Activated CD4-positive, CD25-positive, alpha-beta regulatory T cell treated with anti-CD3 and anti-CD28 coated beads, Interleukin-2, amount 50 U/mL, for 72 hours (primary cell): ENCODE measurements around the gene PRKN.

Source experiments
- DNase-seq: peaks from one replicate; pipeline ENCODE4 v3.0.0; 2021

The PRKN gene

GRCh38 chr6:161414707-161415106 is 1312.9 kb downstream of the PRKN start:
- no peak for DNase-seq

DNA sequence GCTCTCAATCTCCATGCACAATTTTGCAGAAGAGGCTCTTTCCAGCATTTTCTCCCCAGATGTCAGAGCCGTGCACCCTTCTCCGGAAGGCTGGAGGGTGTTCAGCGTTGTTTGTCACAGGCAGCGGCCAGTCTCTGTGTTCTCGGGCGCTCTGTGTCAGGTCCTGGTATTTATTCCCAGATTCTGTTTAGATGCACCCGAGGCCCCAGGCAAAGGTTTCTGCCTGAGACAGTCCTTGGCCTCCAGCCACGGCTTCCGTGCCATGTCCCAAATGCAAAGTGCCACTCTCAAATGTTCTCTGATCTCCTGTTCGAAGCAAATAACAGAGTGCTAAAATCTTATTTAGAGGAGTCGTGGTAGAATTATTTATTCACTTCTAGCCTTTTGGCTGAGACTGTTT is 1313.4 kb downstream of the PRKN start:
- DNase-seq = no peak

- DNase-seq = no peak
Measured at GRCh38 chr6:161413355-161413771, 1314.2 kb downstream of the PRKN start.

DNA sequence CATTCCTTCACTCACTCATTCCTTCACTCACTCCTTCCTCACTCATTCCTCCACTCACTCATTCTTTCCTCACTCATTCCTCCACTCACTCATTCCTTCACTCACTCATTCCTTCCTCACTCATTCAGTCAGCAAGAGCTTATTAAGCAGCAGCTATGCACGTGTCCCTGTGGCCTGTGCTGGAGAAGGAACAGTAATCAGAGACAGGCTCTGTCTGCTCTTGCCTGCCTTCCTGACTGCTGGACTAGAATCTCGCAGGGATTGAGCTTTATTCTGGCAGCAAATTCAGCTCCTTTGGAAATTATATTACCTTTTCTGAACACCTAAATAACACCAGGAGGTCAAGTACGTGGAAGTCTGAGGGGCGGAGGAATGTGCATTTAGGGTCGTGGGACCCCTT is 1314.8 kb downstream of the PRKN start:
- DNase-seq = no peak

DNA sequence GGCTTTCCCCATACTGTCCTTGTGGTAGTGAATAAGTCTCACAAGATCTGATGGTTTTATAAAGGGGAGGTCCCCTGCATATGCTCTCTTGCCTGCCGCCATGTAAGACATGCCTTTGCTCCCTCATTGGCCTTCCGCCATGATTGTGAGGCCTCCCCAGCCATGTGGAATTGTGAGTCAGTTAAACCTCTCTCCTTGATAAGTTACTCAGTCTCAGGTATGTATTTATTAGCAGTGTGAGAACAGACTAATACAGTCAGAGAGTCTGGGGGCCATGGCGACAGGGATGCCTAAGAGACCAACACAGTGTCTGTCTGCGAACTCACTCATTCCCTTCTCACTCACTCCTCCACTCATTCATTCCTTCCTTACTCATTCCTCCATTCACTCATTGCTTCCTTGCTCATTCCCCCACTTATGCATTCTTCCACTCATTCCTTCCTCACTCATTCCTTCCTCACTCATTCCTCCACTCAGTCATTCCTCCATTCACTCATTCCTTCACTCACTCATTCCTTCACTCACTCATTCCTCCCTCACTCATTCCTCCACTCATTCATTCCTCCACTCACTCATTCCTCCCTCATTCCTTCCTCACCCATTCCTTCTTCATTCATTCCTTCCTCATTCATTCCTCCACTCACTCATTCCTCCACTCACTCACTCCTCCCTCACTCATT is 1316.2 kb downstream of the PRKN start:
- no peak for DNase-seq

DNA sequence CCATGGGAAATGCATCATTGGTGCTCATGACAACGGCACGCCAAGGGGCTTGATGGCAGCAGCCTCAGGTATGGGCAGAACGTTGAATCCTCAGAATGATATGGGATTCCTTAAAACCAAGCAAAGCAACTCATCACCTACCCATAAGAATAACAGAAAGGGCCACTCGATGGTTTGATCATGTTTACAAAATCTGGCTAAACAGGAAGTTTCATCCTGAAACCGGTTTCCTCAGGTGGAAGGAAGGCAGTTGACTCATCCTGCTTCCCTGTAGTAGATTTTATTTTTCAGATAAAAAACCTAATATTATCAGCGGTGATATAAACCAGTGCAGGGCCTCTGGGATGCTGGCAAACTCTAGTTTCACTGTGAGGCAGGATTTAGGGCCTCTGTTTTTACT is 1316.8 kb downstream of the PRKN start:
- DNase-seq = no peak

DNA sequence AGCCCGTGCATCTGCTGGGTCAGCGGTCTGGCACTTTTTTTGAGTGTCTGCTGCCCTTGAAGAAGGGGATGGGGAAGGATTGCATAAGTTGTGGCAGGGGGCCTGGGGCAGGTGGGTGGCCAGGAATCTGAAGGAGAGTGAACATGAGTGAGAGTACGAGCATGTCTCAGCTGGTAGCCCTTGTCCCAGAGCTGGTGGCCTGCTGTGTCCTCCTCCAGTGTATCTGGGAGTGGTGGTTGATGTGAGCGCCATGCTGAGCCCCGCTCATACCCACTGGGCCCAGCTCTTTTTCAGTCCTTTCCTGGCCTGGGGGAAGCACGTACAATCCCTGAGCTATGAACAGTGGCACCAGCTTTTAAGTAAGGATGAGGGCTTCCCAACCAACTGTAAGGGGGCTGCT is 1317.5 kb downstream of the PRKN start:
- DNase-seq = no peak

- no peak for DNase-seq
Measured at GRCh38 chr6:161409353-161409752, 1318.2 kb downstream of the PRKN start.

DNA sequence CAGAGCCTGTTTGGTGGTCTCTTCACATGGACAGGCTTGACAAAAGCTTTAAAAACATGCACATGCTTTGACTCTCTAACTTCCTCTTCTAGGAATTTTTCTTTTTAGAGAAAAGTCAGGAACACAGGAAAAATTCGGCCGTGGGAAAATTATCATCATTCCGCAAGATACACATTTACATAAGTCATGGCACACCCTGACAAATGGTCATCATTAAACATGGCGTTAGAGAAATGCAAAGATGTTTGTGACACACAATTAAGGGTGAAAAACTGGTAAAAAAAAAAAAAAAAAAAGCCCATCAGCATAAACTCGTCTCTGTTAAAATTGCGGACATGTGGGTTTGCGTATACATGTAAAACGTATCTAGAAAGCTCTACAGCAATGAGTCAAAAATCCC is 1319.5 kb downstream of the PRKN start:
- no peak for DNase-seq

DNA sequence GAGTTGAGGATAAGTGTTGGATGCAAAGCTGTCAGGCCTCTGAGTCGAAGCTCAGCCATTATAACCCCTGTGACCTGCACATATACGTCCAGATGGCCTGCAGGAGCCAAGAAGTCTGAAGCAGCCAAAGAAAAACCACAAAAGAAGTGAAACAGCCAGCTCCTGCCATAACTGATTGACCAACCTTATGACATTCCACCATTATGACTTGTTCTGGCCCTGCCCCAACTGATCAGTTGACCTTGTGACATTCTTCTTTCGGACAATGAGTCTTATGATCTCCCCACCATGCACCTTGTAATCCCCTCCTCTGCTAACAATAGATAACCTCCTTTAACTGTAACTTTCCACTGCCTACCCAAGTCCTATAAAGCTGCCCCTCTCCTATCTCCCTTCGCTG is 1320.0 kb downstream of the PRKN start:
- DNase-seq = no peak

DNA sequence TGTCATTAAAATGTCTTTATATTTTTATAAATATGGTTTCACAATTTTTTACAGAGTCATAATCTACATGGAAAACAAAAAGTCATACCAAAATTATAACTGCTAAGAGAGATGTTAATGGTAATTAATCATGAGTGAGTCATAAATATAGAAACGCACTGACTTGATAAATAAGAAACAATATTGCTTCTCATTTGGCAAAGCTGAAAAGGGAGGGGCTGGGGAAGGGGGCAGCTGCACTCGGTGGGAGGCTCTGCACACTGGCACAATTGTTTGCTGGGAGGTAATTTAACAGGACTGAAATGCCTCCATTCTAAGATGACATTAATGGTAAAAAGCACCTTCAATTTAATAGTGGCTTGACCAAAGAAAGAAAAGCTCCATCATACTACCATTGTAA is 1320.5 kb downstream of the PRKN start:
- no peak for DNase-seq

- no peak for DNase-seq
Measured at GRCh38 chr6:161406646-161407045, 1320.9 kb downstream of the PRKN start.

- DNase-seq = no peak
Measured at GRCh38 chr6:161405418-161405817, 1322.1 kb downstream of the PRKN start.

- no peak for DNase-seq
Measured at GRCh38 chr6:161403717-161404116, 1323.8 kb downstream of the PRKN start.

DNA sequence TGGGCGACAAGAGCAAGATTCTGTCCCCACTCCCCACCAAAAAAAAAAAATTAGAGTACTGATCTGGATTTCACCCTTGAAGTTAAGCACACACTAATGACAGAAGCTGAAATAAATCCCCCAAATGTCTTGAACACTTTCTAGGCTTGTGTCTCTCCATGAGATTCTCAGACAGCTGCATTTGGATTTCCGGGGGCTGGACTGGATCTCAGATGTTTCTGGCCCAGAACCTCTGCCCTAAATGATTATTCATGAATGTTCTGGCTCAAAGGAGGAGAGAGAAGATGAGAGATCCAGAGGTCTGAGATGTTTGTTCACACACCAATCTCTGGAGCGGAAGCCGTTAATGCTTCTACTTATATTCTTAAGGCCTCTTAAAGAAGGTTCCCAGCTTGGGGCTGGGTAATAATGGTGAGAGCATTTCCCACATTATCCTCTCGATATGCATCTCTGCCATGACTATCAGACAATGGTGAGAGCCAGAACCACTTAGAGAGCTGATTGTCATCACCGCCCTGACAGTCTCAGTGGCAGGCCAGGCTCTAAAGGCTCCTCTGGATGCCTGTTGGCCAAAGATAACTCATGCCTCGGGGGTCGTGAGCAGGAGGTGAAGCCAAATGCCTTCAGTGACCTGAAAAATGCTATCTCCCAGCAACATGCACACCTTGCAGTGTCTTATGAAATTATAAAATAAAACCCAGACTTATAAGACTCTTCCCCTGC is 1325.8 kb downstream of the PRKN start:
- DNase-seq = no peak

DNA sequence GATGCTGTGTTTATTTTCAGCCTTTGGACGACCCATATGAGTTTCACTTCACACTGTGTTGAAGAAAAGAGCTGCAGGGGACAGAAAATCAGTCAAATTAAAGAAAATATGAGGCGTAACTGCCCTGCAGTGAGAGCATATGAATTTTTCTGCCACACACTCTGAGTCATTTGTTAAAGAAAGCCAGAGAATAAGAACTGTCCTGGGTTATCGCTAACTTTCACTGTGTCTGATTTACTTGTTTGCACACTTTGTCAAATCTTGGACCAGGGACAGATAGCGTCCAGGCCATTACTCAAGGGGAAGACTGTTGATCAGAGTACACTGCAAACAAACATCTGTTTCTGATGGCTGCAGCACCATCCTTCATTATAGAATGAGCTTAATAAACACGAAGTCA is 1326.9 kb downstream of the PRKN start:
- DNase-seq = no peak

GRCh38 chr6:161396539-161396938 is 1331.0 kb downstream of the PRKN start:
- no peak for DNase-seq

GRCh38 chr6:161395716-161396231 is 1331.8 kb downstream of the PRKN start:
- DNase-seq = no peak

- no peak for DNase-seq
Measured at GRCh38 chr6:161394437-161394836, 1333.1 kb downstream of the PRKN start.

- DNase-seq = no peak
Measured at GRCh38 chr6:161393839-161394364, 1333.7 kb downstream of the PRKN start.

DNA sequence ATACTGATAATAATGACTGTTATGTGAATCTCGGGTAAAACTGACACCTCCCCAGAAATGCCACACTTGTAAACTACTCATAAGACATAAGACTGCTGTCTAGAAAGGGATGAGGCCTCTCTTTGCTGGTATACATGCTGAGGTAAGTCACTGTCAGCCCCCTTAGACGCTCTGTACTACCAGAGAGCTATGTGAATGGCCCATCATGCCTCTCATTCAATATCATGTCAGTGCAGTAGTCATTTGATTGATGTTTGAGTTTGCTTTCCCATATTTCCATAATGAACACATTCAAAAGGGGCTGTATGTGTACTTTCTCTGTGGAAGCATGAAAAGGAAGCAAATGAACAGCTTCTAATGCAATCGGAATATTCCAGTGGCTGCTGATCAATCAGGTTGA is 1334.3 kb downstream of the PRKN start:
- no peak for DNase-seq

DNA sequence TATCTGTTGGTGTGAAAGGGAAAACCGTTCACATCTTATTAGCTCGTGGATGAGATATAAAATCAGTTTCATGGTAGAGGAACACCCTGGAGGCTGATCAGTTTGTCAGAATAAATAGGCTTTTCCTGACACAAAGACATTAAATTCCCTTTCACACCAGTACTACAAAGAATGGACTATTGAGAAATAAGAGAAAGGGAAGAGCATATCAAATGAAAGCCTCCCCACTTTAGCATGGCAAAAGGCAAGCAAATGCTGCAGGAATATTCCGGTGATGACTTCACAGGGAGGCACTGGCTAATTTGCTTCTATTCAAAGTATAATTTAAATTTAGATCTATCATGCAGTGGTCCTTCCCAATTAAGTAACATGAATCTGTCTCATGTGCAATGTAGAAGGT is 1337.8 kb downstream of the PRKN start:
- DNase-seq = no peak

DNA sequence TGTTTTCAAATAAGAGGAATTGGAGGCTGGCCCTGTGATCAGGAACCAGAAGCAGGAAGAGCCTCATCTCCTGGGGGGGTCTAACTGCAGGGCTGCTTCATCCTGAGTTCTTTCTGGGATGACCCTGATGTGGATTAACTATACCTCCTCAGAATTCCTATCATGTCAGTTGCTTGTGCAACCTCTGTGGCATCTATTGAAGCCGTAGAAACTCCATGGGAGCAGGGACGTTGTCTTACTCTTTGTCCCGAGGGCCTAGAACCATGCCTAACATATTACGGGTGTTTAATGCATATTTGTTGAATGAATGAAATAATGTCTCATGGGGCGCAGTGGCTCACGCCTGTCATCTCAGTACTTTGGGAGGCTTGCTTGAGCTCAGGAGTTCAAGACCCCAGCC is 1343.6 kb downstream of the PRKN start:
- DNase-seq = no peak

- no peak for DNase-seq
Measured at GRCh38 chr6:161379834-161380582, 1347.6 kb downstream of the PRKN start.
